ENCODE data around the gene SPEM1. TPM values are rescaled to one million over a fixed set of nuclear protein-coding genes. Genes with fewer than 3 reads are reported as not detected.

Gene SPEM1
- total and polyA plus RNA-seq, 2 of the 13 experiments (the other 11 are each of a cell fraction or from before 2014, with no cell fraction given) = not detected

- POLR2A ChIA-PET = interaction anchor here (0.6 to 1.7 kb wide), 4 partner anchors 10 to 106 kb away, joined by 3 to 13 read pairs (median 4); partner anchors contain the start of genes CHRNB1 and TNK1
- Histone ChIP-seq H3K4me1 (ENCODE audit: insufficient read depth, low read length) (peaks cover 14% of the 10 kb centered on the region), H3K9ac (ENCODE audit: insufficient read depth, low read depth, low read length) (no peak overlapping the region), H3K27me3 (ENCODE audit: control insufficient read depth in 1 of 2, insufficient read depth in 2 of 2, low read length in 2 of 2) (no peaks in the 10 kb centered on the region), H3K9me3 (ENCODE audit: low read length) (no peaks in the 10 kb centered on the region), H2AFZ (ENCODE audit: low read length) (no peak overlapping the region), H3K36me3 (replicated peaks in 1 of 2; ENCODE audit: control insufficient read depth in 1 of 2, insufficient read depth in 2 of 2, low read length in 2 of 2) (peaks cover 0 to 2% of the 10 kb centered on the region in 2 experiments; a peak in 2 of 5 replicates), H3K27ac (ENCODE audit: extremely low read length, insufficient read depth, low read length) (no peak overlapping the region), H3K4me2 (ENCODE audit: low read depth, low read length) (peak overlapping the region; percentile 88; the same call in 1 of the 2 replicates), H4K20me1 (ENCODE audit: insufficient read depth, low read length) (no peaks in the 10 kb centered on the region), H3K79me2 (ENCODE audit: insufficient read depth, low read length) (no peaks in the 10 kb centered on the region), H3K4me3 (replicated peaks in 1 of 3; ENCODE audit: insufficient read depth in 1 of 3, low read depth in 2 of 3, low read length in 3 of 3) (peak overlapping the region in 1 of 3 experiments; percentile 84; a peak in 1 of 6 replicates)
- no peak for DNase-seq (ENCODE audit: low spot score)
- BruUV-seq (replicated peaks) = no TSS peak
- no peak for FAIRE-seq
- TF ChIP-seq CREB3 (CRISPR knock-in tag; IDR thresholded peaks at IDR 0.05) = no peak
- TF ChIP-seq ZNF275 (CRISPR knock-in tag; IDR thresholded peaks at IDR 0.05; ENCODE audit: borderline replicate concordance) = no peak
- no peak for TF ChIP-seq KMT2B (CRISPR knock-in tag; IDR thresholded peaks at IDR 0.05)
- TF ChIP-seq BHLHE40 (IDR thresholded peaks at IDR 0.05; ENCODE audit: low read length) = no peak
- TF ChIP-seq TFDP1 (CRISPR knock-in tag; IDR thresholded peaks at IDR 0.05; ENCODE audit: borderline replicate concordance) = no peak
- TF ChIP-seq PHF5A (CRISPR knock-in tag; IDR thresholded peaks at IDR 0.05; ENCODE audit: low read depth, unreplicated experiment) = no peak
- TF ChIP-seq HNRNPH1 (optimal IDR thresholded peaks at IDR 0.05; ENCODE audit: low read depth, low read length) = no peak
- TF ChIP-seq HMGA1 (CRISPR knock-in tag; conservative IDR thresholded peaks at IDR 0.05) = no peak
- TF ChIP-seq STAG1 (CRISPR knock-in tag; IDR thresholded peaks at IDR 0.05) = no peak
- TF ChIP-seq GMEB1 (CRISPR knock-in tag; IDR thresholded peaks at IDR 0.05; ENCODE audit: borderline replicate concordance) = no peak
- no peak for TF ChIP-seq HOXD1 (CRISPR knock-in tag; IDR thresholded peaks at IDR 0.05)
- no peak for TF ChIP-seq ZNF703 (CRISPR knock-in tag; IDR thresholded peaks at IDR 0.05; ENCODE audit: borderline replicate concordance)
- no peak for TF ChIP-seq BRF2 (CRISPR knock-in tag; IDR thresholded peaks at IDR 0.05)
- no peak for TF ChIP-seq JUNB (CRISPR knock-in tag; IDR thresholded peaks at IDR 0.05; ENCODE audit: borderline replicate concordance)
- no peak for TF ChIP-seq ZSCAN20 (CRISPR knock-in tag; IDR thresholded peaks at IDR 0.05; ENCODE audit: borderline replicate concordance)
- no peak for TF ChIP-seq ZNF629 (CRISPR knock-in tag; conservative IDR thresholded peaks at IDR 0.05)
- no peak for ATAC-seq
- WGBS (ENCODE audit: low lambda C conversion rate) = 95% methylated on average over 38 of the region's 42 CpGs
- in situ Hi-C loops (cut with HindIII; ENCODE audit: extremely low pct_ligation_motif_present, low pct_unique_long_range_greater_than_20kb) (no loop called here), intact Hi-C loops (cut with micrococcal nuclease; ENCODE audit: unreplicated experiment) (no loop called here)
- CTCF ChIA-PET (ENCODE audit: low intra/inter-chr PET ratio, low total read pairs) = no interaction called here
Observed at GRCh38 chr17:7392696-7393612, 27.2 kb upstream of the SPEM1 start.
